HG03280 (cell line): ENCODE measurements around the gene WDR82.

Experiments used
- ATAC-seq: cut with Tn5 transposase; IDR thresholded peaks from one replicate; pipeline ENCODE4 v1.9.1; 2021; ENCODE audit warnings: mild to moderate bottlenecking, moderate library complexity; ENCODE audit not compliant: unreplicated experiment

Gene WDR82

DNA sequence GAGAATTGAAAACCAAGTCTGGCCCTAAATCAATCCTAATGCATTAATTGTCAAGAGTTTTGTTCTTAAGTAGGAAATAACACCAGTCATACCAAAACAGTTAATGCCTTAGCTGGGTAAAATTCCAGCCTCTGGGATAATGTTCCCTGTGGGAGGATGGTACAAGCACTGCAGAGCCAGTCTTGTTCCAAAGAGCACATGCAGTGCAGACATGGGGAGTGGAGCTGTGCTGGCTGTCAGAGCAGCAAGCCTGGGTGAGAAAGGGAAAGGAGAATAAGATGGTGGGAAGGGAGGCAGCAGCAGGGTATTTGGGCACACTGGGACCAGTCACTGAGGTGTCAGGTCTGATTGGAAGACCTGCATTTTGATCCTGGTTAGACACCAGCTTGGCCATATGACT, 68.4 kb downstream of the WDR82 start:
- ATAC-seq: no peak

DNA sequence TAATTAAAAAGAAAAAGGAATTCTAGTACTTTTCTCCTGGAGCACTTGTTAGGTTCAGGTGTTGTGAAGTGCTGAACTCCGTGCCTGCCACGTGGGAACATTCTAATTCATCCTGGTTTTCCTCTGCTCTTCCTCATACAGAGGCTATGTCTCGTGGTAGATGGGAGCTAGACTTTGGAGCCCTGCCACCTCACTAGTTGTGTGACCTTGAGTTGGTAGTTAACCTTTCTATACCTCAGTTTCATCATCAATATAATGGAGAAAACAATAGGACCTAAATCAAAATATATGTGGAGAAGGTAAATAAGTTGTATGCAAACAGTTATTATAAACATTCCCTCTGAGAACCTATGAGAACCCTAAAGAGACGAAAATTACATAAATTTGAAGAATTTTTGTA, 69.9 kb downstream of the WDR82 start:
- no peak for ATAC-seq

DNA sequence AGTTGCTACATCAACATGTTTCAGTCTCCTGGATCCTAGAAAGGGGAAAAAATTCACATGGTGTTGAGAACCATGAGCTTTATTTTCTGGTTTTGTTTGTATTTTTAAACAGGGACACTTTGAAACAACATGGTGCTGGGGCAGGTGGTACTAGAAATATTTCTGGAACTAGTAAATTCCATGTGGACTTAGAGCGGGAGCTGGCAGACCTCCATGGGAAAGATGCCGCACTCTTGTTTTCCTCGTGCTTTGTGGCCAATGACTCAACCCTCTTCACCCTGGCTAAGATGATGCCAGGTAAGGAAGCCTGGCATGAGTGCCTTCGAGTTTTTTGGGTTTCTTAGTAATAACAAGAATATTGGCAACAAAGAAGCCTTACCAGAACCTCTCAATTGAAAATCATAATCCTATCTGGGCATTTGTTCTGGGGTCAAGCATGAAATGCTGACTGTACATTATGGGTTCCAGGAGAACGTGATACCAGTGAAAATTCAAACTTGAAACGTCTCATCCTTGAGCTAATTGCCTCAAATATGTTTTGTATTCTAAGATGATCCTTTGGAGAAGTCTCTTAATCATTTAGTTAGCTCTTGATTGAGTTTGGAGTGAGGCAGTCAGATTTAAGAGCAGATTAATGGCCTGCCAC, 72.6 kb downstream of the WDR82 start:
- ATAC-seq: no peak
